GM21528 (cell line): Measurements from ENCODE around the gene PHF14.

Experiments used
- ATAC-seq: cut with Tn5 transposase; IDR thresholded peaks from one replicate; pipeline ENCODE4 v1.9.1; 2021; ENCODE audit warnings: mild to moderate bottlenecking, moderate library complexity; ENCODE audit not compliant: unreplicated experiment, low FRiP score

The PHF14 gene

GRCh38 chr7:11168650-11169170 is 195.0 kb downstream of the PHF14 start:
- ATAC-seq, result no peak

GRCh38 chr7:11170175-11170574 is 196.5 kb downstream of the PHF14 start:
- no peak for ATAC-seq

GRCh38 chr7:11170863-11171568 is 197.3 kb downstream of the PHF14 start:
- no peak for ATAC-seq

- no peak for ATAC-seq
Observed at GRCh38 chr7:11171569-11172192, 198.0 kb downstream of the PHF14 start.

GRCh38 chr7:11172835-11173234 is 199.2 kb downstream of the PHF14 start:
- no peak for ATAC-seq

- ATAC-seq, result no peak
Observed at GRCh38 chr7:11175371-11175770, 201.7 kb downstream of the PHF14 start.

GRCh38 chr7:11175887-11176286 is 202.2 kb downstream of the PHF14 start:
- no peak for ATAC-seq

- no peak for ATAC-seq
Observed at GRCh38 chr7:11176985-11177555, 203.4 kb downstream of the PHF14 start.

GRCh38 chr7:11177793-11178192 is 204.1 kb downstream of the PHF14 start:
- ATAC-seq, result no peak

GRCh38 chr7:11181590-11181989 is 207.9 kb downstream of the PHF14 start:
- no peak for ATAC-seq

- ATAC-seq, result no peak
Observed at GRCh38 chr7:11182736-11183135, 209.1 kb downstream of the PHF14 start.

GRCh38 chr7:11185179-11185815 is 211.6 kb downstream of the PHF14 start:
- no peak for ATAC-seq

- ATAC-seq, result no peak
Observed at GRCh38 chr7:11188529-11189310, 215.0 kb downstream of the PHF14 start.

GRCh38 chr7:11191081-11191480 is 217.4 kb downstream of the PHF14 start:
- no peak for ATAC-seq

GRCh38 chr7:11191574-11192220 is 218.0 kb downstream of the PHF14 start:
- no peak for ATAC-seq

- no peak for ATAC-seq
Observed at GRCh38 chr7:11192506-11192905, 218.8 kb downstream of the PHF14 start.

GRCh38 chr7:11193131-11193867 is 219.6 kb downstream of the PHF14 start:
- no peak for ATAC-seq

- no peak for ATAC-seq
Observed at GRCh38 chr7:11193888-11194287, 220.2 kb downstream of the PHF14 start.

GRCh38 chr7:11194492-11194891 is 220.8 kb downstream of the PHF14 start:
- no peak for ATAC-seq
